H1 (cell line): Measurements from ENCODE around the gene LSM4. TPM values are rescaled to one million over a fixed set of nuclear protein-coding genes. Genes with fewer than 3 reads are reported as not detected.

Source experiments
- ASH2L ChIP-seq: fragments of 200-600, 300-600 bp; sonication (generic); IDR thresholded peaks from one replicate; pipeline ENCODE4 v1.7.1; 2017; ENCODE audit warnings: low read length
- BCL11A ChIP-seq, 2 experiments: IDR thresholded peaks; one replicate each; pipeline ENCODE4 v1.6.1; 2011; ENCODE audit warnings: low read depth in 2 of 2, low read length in 2 of 2, mild to moderate bottlenecking in 2 of 2
- CEBPB ChIP-seq: IDR thresholded peaks from 2 replicates; pipeline ENCODE4 v1.6.1; 2012; ENCODE audit warnings: low read depth, low read length
- CHD2 ChIP-seq: IDR thresholded peaks from 2 replicates; pipeline ENCODE4 v1.6.1; 2012; ENCODE audit warnings: low read length, improper control_type of control experiment
- CREB1 ChIP-seq: IDR thresholded peaks from 2 replicates; pipeline ENCODE4 v1.6.1; 2012; ENCODE audit warnings: inconsistent platforms
- CTBP2 ChIP-seq: IDR thresholded peaks from 2 replicates; pipeline ENCODE4 v1.7.0; 2011; ENCODE audit warnings: borderline replicate concordance, mild to moderate bottlenecking, moderate library complexity, mixed read lengths, low read length; ENCODE audit not compliant: insufficient read depth, insufficient read length
- CTCF ChIP-seq, 3 experiments: IDR thresholded peaks; 1 replicate in 2 of 3; 2 replicates in 1 of 3; pipeline versions ENCODE4 v1.5.1 to v1.6.1; 2011; ENCODE audit warnings: low read length in 3 of 3, mild to moderate bottlenecking in 3 of 3, inconsistent platforms in 2 of 3, low read depth in 1 of 3, moderate library complexity in 1 of 3; ENCODE audit not compliant: insufficient read depth in 1 of 3; ENCODE audit errors: control extremely low read depth in 1 of 3
- JUN ChIP-seq: IDR thresholded peaks from 2 replicates; pipeline ENCODE4 v1.6.1; 2011; ENCODE audit warnings: low read depth, mild to moderate bottlenecking, improper control_type of control experiment, low read length
- KDM1A ChIP-seq: fragments of 200-600, 300-600 bp; sonication (generic); IDR thresholded peaks from 2 replicates; pipeline ENCODE4 v1.7.1; 2016; ENCODE audit warnings: mild to moderate bottlenecking, low read length, borderline replicate concordance
- POLR2AphosphoS5 ChIP-seq: IDR thresholded peaks from 2 replicates; pipeline ENCODE4 v1.6.1; 2011; ENCODE audit warnings: low read depth, low read length
- RBBP5 ChIP-seq: IDR thresholded peaks from 2 replicates; pipeline ENCODE4 v1.7.1; 2012; ENCODE audit warnings: low read depth, mild to moderate bottlenecking, inconsistent platforms, low read length, moderate library complexity, borderline replicate concordance
- RNF2 ChIP-seq: fragments of 200-900, 300-1000 bp; sonication (generic); IDR thresholded peaks from 2 replicates; pipeline ENCODE4 v1.7.1; 2016; ENCODE audit warnings: borderline replicate concordance, low read depth, mild to moderate bottlenecking, antibody characterized with exemption, low read length; ENCODE audit not compliant: poor library complexity, severe bottlenecking; ENCODE audit errors: missing control alignments
- SAP30 ChIP-seq: fragments of 300-600 bp; sonication (generic); IDR thresholded peaks from 2 replicates; pipeline ENCODE4 v1.7.1; 2012; ENCODE audit warnings: low read length, moderate library complexity, mild to moderate bottlenecking, inconsistent platforms; ENCODE audit not compliant: insufficient read depth, insufficient replicate concordance
- SIRT6 ChIP-seq: IDR thresholded peaks from one replicate; pipeline ENCODE4 v1.7.1; 2012; ENCODE audit warnings: low read length, inconsistent platforms
- SIX5 ChIP-seq: IDR thresholded peaks from 2 replicates; pipeline ENCODE4 v1.6.1; 2011; ENCODE audit warnings: mild to moderate bottlenecking, low read depth, low read length
- TCF12 ChIP-seq: IDR thresholded peaks from 2 replicates; pipeline ENCODE4 v1.6.1; 2011; ENCODE audit warnings: low read depth, mild to moderate bottlenecking, low read length
- TEAD4 ChIP-seq: IDR thresholded peaks from 2 replicates; pipeline ENCODE4 v1.6.1; 2012; ENCODE audit warnings: low read depth, low read length, inconsistent platforms, mixed read lengths
- polyA plus RNA-seq, 7 experiments: library from polyadenylated mRNA; depleted of rRNA in 3 of 7; stranded (reverse) in 5 of 7; unstranded in 2 of 7; fragments of >200 nt in 5 of 7; fragments of 200-250 nt in 2 of 7; gene quantifications; 1 replicate in 5 of 7; 2 replicates in 1 of 7; 4 replicates in 1 of 7; pipeline versions ENCODE4 v1.2.1 to v1.2.3, GENCODE V29; 2011 to 2013; ENCODE audit warnings: missing spikeins in 2 of 7, mixed read lengths in 2 of 7
- total RNA-seq: library from RNA; stranded (reverse); fragmentation: NEBNext Ultra II Directional; extraction: Animal tissue kit (Norgen Biotek cat#: 25700); gene quantifications from 2 replicates; pipeline ENCODE4 v1.2.1, GENCODE V29; 2021
- TF ChIP-seq, protein P1 (sequence below): IDR thresholded peaks from 2 replicates; pipeline ENCODE4 v1.6.1; 2012; ENCODE audit warnings: inconsistent platforms

The LSM4 gene
- total and polyA plus RNA-seq, 2 of the 8 experiments (the other 6 are each of a cell fraction or from before 2014, with no cell fraction given) = 302 to 319 TPM

DNA sequence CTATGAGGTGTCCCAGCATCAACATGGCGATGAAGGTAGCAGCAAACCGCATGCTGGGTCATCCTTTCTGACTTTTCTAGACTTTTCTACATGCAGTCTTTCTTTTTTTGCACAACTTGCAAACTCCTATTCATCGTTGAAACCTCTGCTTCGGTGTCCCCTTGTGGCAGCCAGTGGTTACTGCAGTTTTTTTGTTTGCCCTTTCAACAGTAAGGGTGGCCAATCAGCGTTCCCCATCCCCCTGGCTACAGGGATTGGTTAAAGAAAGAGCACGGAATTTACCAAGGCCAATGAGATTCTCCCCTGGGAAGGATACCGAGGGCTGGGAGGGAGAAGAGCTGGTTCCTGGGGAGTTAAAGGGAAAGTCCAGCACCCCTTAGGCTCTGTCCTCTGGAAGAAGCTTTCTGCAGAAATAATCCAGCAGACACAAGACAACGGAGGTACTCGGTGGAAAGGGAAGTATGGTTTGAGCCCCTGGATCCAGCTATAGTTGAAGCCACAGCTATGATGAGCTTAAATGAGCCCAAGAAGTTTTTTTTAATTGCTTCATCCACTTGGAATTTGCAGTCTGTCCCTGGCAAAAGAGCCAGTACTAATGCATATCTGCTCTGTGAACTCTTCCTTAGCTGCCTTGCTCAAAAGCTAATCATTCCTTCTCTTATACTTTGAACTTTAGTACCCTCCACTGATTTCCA lies 5.6 kb upstream of the LSM4 start (continued):
- TF ChIP-seq ASH2L (no peak), CEBPB (no peak), RBBP5 (no peak), TEAD4 (0 out of 2 replicates have a peak, but pooled peaks have one; percentile 21), CTBP2 (no peak), POLR2AphosphoS5 (no peak), TCF12 (no peak), JUN (no peak), SIRT6 (no peak), CTCF (IDR thresholded peaks at IDR 0.05; ENCODE audit: control extremely low read depth in 1 of 3, insufficient read depth in 1 of 3, low read depth in 1 of 3, low read length in 3 of 3) (peak; percentile 45 to 82 (median 69)), SIX5 (no peak), RNF2 (no peak), CREB1 (no peak), CHD2 (peak; percentile 69; the same call in 1 of the 2 replicates), KDM1A (no peak), SAP30 (no peak), BCL11A (IDR thresholded peaks at IDR 0.05; ENCODE audit: low read depth in 2 of 2, low read length in 2 of 2) (no peak)
- TF ChIP-seq, protein P1, sequence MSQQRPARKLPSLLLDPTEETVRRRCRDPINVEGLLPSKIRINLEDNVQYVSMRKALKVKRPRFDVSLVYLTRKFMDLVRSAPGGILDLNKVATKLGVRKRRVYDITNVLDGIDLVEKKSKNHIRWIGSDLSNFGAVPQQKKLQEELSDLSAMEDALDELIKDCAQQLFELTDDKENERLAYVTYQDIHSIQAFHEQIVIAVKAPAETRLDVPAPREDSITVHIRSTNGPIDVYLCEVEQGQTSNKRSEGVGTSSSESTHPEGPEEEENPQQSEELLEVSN = 0 out of 2 replicates have a peak, but pooled peaks have one; percentile 20
